GM19193 (cell line): ENCODE measurements around the gene IGF2R.

Experiments used
- POLR2A ChIP-seq: IDR thresholded peaks from 4 replicates; pipeline ENCODE4 v1.6.1; 2011; ENCODE audit not compliant: insufficient read depth, insufficient read length; ENCODE audit errors: extremely low read depth

Gene IGF2R

GRCh38 chr6:159981403-159982245 is 12.7 kb downstream of the IGF2R start:
- TF ChIP-seq POLR2A = peak; percentile 51

- no peak for TF ChIP-seq POLR2A
Observed at GRCh38 chr6:159982731-159983506, 14.0 kb downstream of the IGF2R start.

- no peak for TF ChIP-seq POLR2A
Observed at GRCh38 chr6:159983641-159984080, 14.8 kb downstream of the IGF2R start.

GRCh38 chr6:159984268-159984786 is 15.4 kb downstream of the IGF2R start:
- TF ChIP-seq POLR2A = no peak

GRCh38 chr6:159985296-159985945 is 16.5 kb downstream of the IGF2R start:
- TF ChIP-seq POLR2A = no peak

- TF ChIP-seq POLR2A = no peak
Observed at GRCh38 chr6:159988983-159989454, 20.1 kb downstream of the IGF2R start.

GRCh38 chr6:159989492-159990480 is 20.9 kb downstream of the IGF2R start:
- TF ChIP-seq POLR2A = no peak

- no peak for TF ChIP-seq POLR2A
Observed at GRCh38 chr6:159992366-159992765, 23.5 kb downstream of the IGF2R start.

- no peak for TF ChIP-seq POLR2A
Observed at GRCh38 chr6:159995405-159995804, 26.5 kb downstream of the IGF2R start.

GRCh38 chr6:159996087-159996622 is 27.3 kb downstream of the IGF2R start:
- TF ChIP-seq POLR2A = no peak

GRCh38 chr6:159996626-159997497 is 28.0 kb downstream of the IGF2R start:
- TF ChIP-seq POLR2A = no peak

GRCh38 chr6:159997498-159998101 is 28.7 kb downstream of the IGF2R start:
- TF ChIP-seq POLR2A = no peak
